ENCODE measurements around the gene PEX11B. TPM values are rescaled to one million over a fixed set of nuclear protein-coding genes. Genes with fewer than 3 reads are reported as not detected.

PEX11B gene
- total RNA-seq, 2 donors from 2014 or later = 28.2 to 31.1 TPM

DNA sequence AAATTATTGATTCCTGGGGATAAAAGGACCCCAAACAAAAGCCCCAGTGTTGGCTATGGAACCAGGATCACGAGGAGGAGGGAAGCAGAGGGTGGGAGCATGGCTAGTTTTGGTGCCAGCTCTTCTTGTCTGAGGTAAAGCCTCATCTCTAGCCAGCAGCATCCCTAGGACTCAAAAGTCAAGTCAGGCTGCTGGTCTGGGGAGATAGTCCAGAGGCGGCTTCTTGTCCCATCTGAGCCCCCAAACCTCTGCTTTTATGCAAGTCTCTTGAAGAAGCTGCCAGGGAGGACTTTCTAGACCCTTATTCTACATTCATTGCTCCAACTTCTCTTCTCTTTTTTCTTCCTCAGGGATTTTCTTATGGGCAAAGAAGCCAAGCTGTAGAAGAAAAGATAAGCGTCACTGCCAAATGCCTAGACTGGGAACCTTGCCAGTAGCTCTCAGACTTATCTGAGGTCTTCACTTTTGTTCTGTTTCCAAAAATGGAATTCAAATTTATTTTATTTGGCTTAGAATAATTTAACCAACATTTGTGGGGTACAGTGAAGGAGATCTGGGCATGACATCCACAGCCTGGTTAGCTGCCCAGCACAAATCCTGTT, 25.9 kb downstream of the PEX11B start:
- H3K4me1 ChIP-seq = peaks cover 7% of the 10 kb centered on the region
- H3K9me3 ChIP-seq = no peaks in the 10 kb centered on the region
- H3K9ac ChIP-seq (ENCODE audit: low read depth in 2 of 2, low read length in 2 of 2) = peak overlapping the region in 1 of 2 donors; percentile 42
- intact Hi-C loops (cut with DNase I) = no loop called here
- H3K27ac ChIP-seq = peak overlapping the region; percentile 84
- no peaks in the 10 kb centered on the region for H3K27me3 ChIP-seq
- H3K4me3 ChIP-seq = no peak overlapping the region
- TF ChIP-seq, protein P1, sequence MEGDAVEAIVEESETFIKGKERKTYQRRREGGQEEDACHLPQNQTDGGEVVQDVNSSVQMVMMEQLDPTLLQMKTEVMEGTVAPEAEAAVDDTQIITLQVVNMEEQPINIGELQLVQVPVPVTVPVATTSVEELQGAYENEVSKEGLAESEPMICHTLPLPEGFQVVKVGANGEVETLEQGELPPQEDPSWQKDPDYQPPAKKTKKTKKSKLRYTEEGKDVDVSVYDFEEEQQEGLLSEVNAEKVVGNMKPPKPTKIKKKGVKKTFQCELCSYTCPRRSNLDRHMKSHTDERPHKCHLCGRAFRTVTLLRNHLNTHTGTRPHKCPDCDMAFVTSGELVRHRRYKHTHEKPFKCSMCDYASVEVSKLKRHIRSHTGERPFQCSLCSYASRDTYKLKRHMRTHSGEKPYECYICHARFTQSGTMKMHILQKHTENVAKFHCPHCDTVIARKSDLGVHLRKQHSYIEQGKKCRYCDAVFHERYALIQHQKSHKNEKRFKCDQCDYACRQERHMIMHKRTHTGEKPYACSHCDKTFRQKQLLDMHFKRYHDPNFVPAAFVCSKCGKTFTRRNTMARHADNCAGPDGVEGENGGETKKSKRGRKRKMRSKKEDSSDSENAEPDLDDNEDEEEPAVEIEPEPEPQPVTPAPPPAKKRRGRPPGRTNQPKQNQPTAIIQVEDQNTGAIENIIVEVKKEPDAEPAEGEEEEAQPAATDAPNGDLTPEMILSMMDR (IDR thresholded peaks at IDR 0.05) = no peak
- DNase-seq = no peak
- no peaks in the 10 kb centered on the region for H3K36me3 ChIP-seq

DNA sequence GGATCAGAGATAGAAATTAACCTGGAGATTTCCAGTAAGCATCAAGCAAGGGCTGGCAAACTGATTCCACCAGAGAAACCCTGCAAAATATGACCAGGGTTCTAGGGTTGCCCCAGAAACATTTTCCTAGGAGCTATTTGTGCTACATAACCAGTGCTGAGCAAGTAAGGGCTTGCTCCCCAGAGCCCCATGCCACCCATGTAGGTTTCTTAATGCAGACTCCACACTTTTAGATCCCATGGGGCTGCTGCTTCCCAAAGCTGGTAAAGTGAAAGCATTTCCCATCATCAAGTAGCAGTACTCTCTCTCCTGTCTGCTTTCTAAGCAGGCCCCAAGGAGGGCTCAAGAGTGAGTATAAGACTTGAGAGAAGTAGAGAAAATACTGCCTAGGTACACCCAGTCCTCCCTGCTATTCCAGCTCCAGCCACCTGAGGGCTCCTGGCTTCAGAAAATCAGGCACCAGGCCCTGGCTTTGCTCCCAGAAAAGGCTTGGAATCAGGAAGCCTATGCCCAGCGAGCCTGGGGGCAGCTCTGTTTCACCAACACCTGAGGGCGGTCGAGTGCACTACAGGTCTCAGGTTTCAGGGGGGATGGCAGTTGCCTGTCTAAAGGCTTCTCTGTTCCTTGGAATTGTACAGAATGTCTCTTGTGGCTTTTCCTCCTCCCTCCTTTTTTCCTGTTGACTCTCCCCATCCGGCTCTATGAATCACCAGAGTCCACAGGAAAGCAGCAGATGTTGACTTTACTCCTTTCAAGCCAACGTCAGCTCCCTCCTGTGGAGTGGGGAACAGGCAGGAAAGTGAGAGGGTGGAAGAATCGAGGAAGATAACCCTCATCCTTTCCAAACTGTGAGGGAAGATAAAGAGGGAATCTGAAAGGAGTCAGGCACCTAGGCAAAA, 26.7 kb downstream of the PEX11B start:
- Histone ChIP-seq H3K9ac (ENCODE audit: low read depth in 2 of 2, low read length in 2 of 2) (peak overlapping the region in 1 of 2 donors; percentile 42), H3K27ac (peak overlapping the region; percentile 84), H3K4me1 (peaks cover 7% of the 10 kb centered on the region), H3K36me3 (no peaks in the 10 kb centered on the region), H3K4me3 (no peak overlapping the region), H3K27me3 (no peaks in the 10 kb centered on the region), H3K9me3 (no peaks in the 10 kb centered on the region)
- peak; percentile 97 for DNase-seq
- TF ChIP-seq, protein P1 (IDR thresholded peaks at IDR 0.05) = peak; percentile 90
- intact Hi-C loops (cut with DNase I) = loop anchor here (2.0 kb wide), 1 partner anchor 121 kb away; no protein-coding TSS in a partner anchor

DNA sequence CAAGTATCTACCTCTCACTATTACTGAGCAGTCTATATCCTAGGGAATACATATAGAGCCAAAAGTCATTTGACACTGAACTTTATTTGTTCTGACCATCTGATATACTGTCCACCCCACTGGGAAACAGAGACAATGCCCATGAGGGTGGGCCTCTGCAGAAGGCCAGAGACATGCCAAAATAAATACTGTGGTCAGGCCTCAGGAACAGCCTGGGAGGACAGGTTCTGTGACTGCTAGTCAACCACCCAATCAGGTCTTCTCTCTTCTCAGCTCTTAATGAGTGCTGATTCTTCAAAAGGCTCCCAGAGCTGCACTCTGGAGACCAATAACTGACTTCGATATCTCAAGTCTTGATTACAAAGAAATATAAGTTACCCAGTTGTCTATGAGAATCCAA, 27.4 kb downstream of the PEX11B start:
- H3K36me3 ChIP-seq = no peaks in the 10 kb centered on the region
- peaks cover 7% of the 10 kb centered on the region for H3K4me1 ChIP-seq
- H3K27me3 ChIP-seq = no peaks in the 10 kb centered on the region
- no peaks in the 10 kb centered on the region for H3K9me3 ChIP-seq
- H3K27ac ChIP-seq = peak overlapping the region; percentile 84
- TF ChIP-seq, protein P1 (IDR thresholded peaks at IDR 0.05) = no peak
- intact Hi-C loops (cut with DNase I) = loop anchor here (2.0 kb wide), 1 partner anchor 122 kb away; no protein-coding TSS in a partner anchor
- no peak for DNase-seq
- H3K9ac ChIP-seq (ENCODE audit: low read depth in 2 of 2, low read length in 2 of 2) = no peak overlapping the region
- H3K4me3 ChIP-seq = no peak overlapping the region

DNA sequence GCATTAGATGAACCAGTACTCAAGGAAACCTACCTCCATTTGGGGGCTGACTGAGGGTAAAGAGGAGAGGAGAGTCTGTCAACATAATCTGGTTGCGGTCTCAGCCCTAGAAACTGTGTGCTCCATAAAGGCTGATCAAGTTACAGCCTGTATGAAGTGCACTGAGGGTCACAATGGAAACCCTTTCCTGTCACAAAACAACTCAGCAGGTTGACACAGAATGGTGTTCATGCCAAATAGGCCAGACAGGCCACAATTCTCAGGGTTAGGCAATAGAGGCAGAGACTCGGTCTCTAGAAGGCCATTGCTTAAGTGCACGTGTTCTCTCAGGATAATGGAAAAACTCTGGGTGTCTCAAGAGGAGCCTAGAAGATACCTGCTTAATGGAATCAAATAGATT, 28.8 kb downstream of the PEX11B start:
- Histone ChIP-seq H3K9ac (ENCODE audit: low read depth in 2 of 2, low read length in 2 of 2) (no peak overlapping the region), H3K36me3 (no peaks in the 10 kb centered on the region), H3K4me3 (no peak overlapping the region), H3K27me3 (no peaks in the 10 kb centered on the region), H3K27ac (no peak overlapping the region), H3K9me3 (no peaks in the 10 kb centered on the region), H3K4me1 (peaks cover 7% of the 10 kb centered on the region)
- intact Hi-C loops (cut with DNase I) = loop anchor here (2.0 kb wide), 1 partner anchor 123 kb away; no protein-coding TSS in a partner anchor
- TF ChIP-seq, protein P1 (IDR thresholded peaks at IDR 0.05) = no peak
- DNase-seq = no peak

DNA sequence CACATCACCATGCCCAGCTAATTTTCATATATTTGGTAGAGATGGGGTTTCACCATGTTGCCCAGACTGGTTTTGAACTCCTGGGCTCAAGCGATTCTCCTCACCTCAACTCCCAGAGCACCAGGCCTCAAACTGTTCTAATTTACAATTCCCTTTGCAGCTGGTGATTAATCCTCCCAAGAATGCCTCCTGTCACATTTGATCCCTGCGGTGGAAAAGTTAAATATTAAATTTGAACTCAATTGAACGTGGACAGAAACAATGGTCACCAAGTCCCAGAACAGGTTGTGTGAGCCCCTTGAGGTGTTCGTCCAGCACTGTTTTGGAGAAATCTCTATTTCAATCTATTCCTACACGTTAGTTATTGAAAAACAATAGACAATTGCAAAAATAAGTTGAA, 30.9 kb downstream of the PEX11B start:
- no peak overlapping the region for H3K27ac ChIP-seq
- no peak overlapping the region for H3K4me3 ChIP-seq
- DNase-seq = no peak
- H3K4me1 ChIP-seq = peaks cover 7% of the 10 kb centered on the region
- H3K36me3 ChIP-seq = no peaks in the 10 kb centered on the region
- intact Hi-C loops (cut with DNase I) = no loop called here
- no peak overlapping the region for H3K9ac ChIP-seq (ENCODE audit: low read depth in 2 of 2, low read length in 2 of 2)
- no peaks in the 10 kb centered on the region for H3K9me3 ChIP-seq
- TF ChIP-seq, protein P1 (IDR thresholded peaks at IDR 0.05) = no peak
- H3K27me3 ChIP-seq = peaks cover 4% of the 10 kb centered on the region

All from colonic mucosa (tissue), 4 donors.